ENCODE measurements around the gene FAM174A.

DNA sequence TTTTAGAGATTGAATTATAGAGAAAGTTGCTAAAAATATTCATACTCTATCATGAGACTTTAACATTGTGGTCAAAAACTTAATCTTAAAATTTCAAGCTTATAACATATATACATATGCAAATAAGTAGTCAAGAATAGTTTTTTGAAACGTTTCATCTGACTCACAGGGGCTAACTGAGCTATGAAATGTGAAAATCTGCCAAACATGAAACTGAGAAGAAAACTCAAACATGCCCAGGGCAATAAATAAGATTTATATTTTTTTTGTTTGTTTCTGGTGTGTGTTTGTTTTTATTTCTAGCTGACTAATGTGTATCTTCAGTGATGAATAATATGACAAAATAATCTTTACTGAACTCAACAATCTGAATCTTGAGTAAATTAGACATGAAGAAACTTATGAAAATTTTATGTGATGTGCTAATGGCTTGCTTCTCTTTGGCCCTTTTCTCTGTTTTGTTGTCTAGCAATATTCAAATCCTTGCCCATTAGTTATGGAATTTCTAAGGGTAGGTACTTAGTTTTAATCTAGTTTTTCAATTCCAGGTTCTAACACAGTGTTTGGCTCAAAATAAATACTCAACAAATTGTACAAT, 99.9 kb downstream of the FAM174A start:
- no peak for TF ChIP-seq ZNF416 (CRISPR knock-in tag; IDR thresholded peaks at IDR 0.05)
- no peak for TF ChIP-seq NR2C2 (CRISPR knock-in tag; IDR thresholded peaks at IDR 0.05)
- TF ChIP-seq KAT7 (CRISPR knock-in tag; IDR thresholded peaks at IDR 0.05; ENCODE audit: borderline replicate concordance) = no peak
- TF ChIP-seq IRF2 (CRISPR knock-in tag; IDR thresholded peaks at IDR 0.05; ENCODE audit: borderline replicate concordance, low read depth) = no peak

Measured in WTC11 (cell line).